GM10847 (cell line): ENCODE measurements around the gene THBS3.

Experiments used
- POLR2A ChIP-seq: IDR thresholded peaks from 2 replicates; pipeline ENCODE4 v1.6.1; 2011; ENCODE audit not compliant: insufficient read length; ENCODE audit errors: extremely low read depth

The THBS3 gene

GRCh38 chr1:155208541-155209311 lies 1.0 kb upstream of the THBS3 start, which contains the start of gene MTX1:
Gene MTX1 (plus strand): TSS chr1:155208695. CDS start chr1:155208805, 110 bp downstream.
- TF ChIP-seq POLR2A = peak; percentile 71

GRCh38 chr1:155206891-155207805 lies 549 bp downstream of the THBS3 start:
- no peak for TF ChIP-seq POLR2A

- TF ChIP-seq POLR2A = no peak
Observed at GRCh38 chr1:155205969-155206593, 1.6 kb downstream of the THBS3 start.

GRCh38 chr1:155205035-155205434 lies 2.7 kb downstream of the THBS3 start:
- no peak for TF ChIP-seq POLR2A

- TF ChIP-seq POLR2A = no peak
Observed at GRCh38 chr1:155202731-155203515, 4.8 kb downstream of the THBS3 start.

- TF ChIP-seq POLR2A = no peak
Observed at GRCh38 chr1:155202198-155202597, 5.5 kb downstream of the THBS3 start.

GRCh38 chr1:155200920-155201319 lies 6.8 kb downstream of the THBS3 start:
- no peak for TF ChIP-seq POLR2A

- no peak for TF ChIP-seq POLR2A
Observed at GRCh38 chr1:155199792-155200191, 7.9 kb downstream of the THBS3 start.

GRCh38 chr1:155198547-155198906 lies 9.2 kb downstream of the THBS3 start:
- TF ChIP-seq POLR2A = no peak

- no peak for TF ChIP-seq POLR2A
Observed at GRCh38 chr1:155197901-155198546, 9.7 kb downstream of the THBS3 start.

GRCh38 chr1:155196893-155197638 lies 10.6 kb downstream of the THBS3 start:
- no peak for TF ChIP-seq POLR2A

- TF ChIP-seq POLR2A = no peak
Observed at GRCh38 chr1:155196103-155196892, 11.4 kb downstream of the THBS3 start.
